SU-DHL-6 (cell line): Measurements from ENCODE around the gene PKD1L1.

Experiments
- H2AFZ ChIP-seq: fragments of 200-600 bp; sonication (generic); 2 replicates; pipeline ENCODE4 v1.6.1; 2014; ENCODE audit warnings: low read depth, mild to moderate bottlenecking, moderate library complexity, mixed read lengths, antibody characterized with exemption, low read length; ENCODE audit not compliant: severe bottlenecking
- H3F3A ChIP-seq: fragments of 200-600 bp; shearing (Covaris generic); 2 replicates; pipeline ENCODE4 v1.6.0; 2016; ENCODE audit warnings: antibody characterized with exemption, mild to moderate bottlenecking; ENCODE audit not compliant: insufficient read depth
- H3K27ac ChIP-seq: fragments of 200-600 bp; sonication (generic); 2 replicates; pipeline ENCODE4 v1.5.1; 2016; ENCODE audit warnings: low read depth, mild to moderate bottlenecking, low read length, moderate library complexity, mixed read lengths
- H3K27me3 ChIP-seq: fragments of 200-600 bp; sonication (generic), shearing (Covaris generic); 2 replicates; pipeline ENCODE4 v1.6.0; 2014; ENCODE audit warnings: mild to moderate bottlenecking, low read length
- H3K36me3 ChIP-seq: fragments of 200-600 bp; sonication (generic); 2 replicates; pipeline ENCODE4 v1.6.1; 2014; ENCODE audit warnings: mild to moderate bottlenecking, low read length, mixed read lengths
- H3K4me2 ChIP-seq: fragments of 300-600, 200-600 bp; shearing (Covaris generic), sonication (generic); 2 replicates; pipeline ENCODE4 v1.6.0; 2014; ENCODE audit warnings: low read length, low read depth, mild to moderate bottlenecking; ENCODE audit not compliant: poor library complexity, severe bottlenecking
- H3K4me3 ChIP-seq: fragments of 200-600 bp; sonication (generic); 2 replicates; pipeline ENCODE4 v1.5.1; 2014; ENCODE audit warnings: antibody characterized with exemption, low read length, mild to moderate bottlenecking, mixed read lengths; ENCODE audit not compliant: insufficient read depth, poor library complexity, severe bottlenecking
- H3K79me2 ChIP-seq: fragments of 200-600 bp; sonication (generic); 2 replicates; pipeline ENCODE4 v1.6.1; 2014; ENCODE audit warnings: mild to moderate bottlenecking, low read length, moderate library complexity; ENCODE audit not compliant: insufficient read depth
- H3K9ac ChIP-seq: fragments of 200-600 bp; sonication (generic); 2 replicates; pipeline ENCODE4 v1.7.0; 2014; ENCODE audit warnings: mild to moderate bottlenecking, low read length
- H3K9me2 ChIP-seq: fragments of 200-600 bp; sonication (generic); replicated peaks from 2 replicates; pipeline ENCODE4 v1.6.1; 2014; ENCODE audit warnings: low read length; ENCODE audit not compliant: insufficient read depth
- H3K9me3 ChIP-seq: fragments of 200-600 bp; sonication (generic); 2 replicates; pipeline ENCODE4 v1.6.1; 2014; ENCODE audit warnings: low read length, mixed read lengths; ENCODE audit not compliant: insufficient read depth
- H4K20me1 ChIP-seq: fragments of 200-600 bp; sonication (generic); 2 replicates; pipeline ENCODE4 v1.6.1; 2014; ENCODE audit warnings: low read depth, mild to moderate bottlenecking, antibody characterized with exemption, low read length, moderate library complexity, mixed read lengths
- CTCF ChIP-seq: fragments of 200-600 bp; sonication (generic); IDR thresholded peaks from one replicate; pipeline ENCODE4 v1.5.1; 2017; ENCODE audit warnings: antibody characterized with exemption, mild to moderate bottlenecking, low read length, moderate library complexity; ENCODE audit not compliant: insufficient read depth, poor library complexity, severe bottlenecking
- EZH2phosphoT487 ChIP-seq: fragments of 200-600 bp; sonication (generic), shearing (Covaris generic); conservative IDR thresholded peaks from 2 replicates; pipeline ENCODE4 v1.6.1; 2018; ENCODE audit warnings: mild to moderate bottlenecking, antibody characterized with exemption, low read length, moderate library complexity, mixed read lengths

The PKD1L1 gene

GRCh38 chr7:47967123-47967522, 18.9 kb upstream of the PKD1L1 start:
- Histone ChIP-seq H3K9me2 (no peaks in the 10 kb centered on the region), H3K27me3 (no peaks in the 10 kb centered on the region), H3K4me2 (no peak overlapping the region), H3K9me3 (no peaks in the 10 kb centered on the region), H3K27ac (no peak overlapping the region), H3K4me3 (no peak overlapping the region), H3K36me3 (peaks cover 38% of the 10 kb centered on the region), H3K79me2 (no peaks in the 10 kb centered on the region), H3F3A (peaks cover 13% of the 10 kb centered on the region; the same call in 1 of the 2 replicates), H2AFZ (no peak overlapping the region), H3K9ac (no peak overlapping the region), H4K20me1 (no peaks in the 10 kb centered on the region)
- no peak for TF ChIP-seq EZH2phosphoT487
- TF ChIP-seq CTCF = no peak

DNA sequence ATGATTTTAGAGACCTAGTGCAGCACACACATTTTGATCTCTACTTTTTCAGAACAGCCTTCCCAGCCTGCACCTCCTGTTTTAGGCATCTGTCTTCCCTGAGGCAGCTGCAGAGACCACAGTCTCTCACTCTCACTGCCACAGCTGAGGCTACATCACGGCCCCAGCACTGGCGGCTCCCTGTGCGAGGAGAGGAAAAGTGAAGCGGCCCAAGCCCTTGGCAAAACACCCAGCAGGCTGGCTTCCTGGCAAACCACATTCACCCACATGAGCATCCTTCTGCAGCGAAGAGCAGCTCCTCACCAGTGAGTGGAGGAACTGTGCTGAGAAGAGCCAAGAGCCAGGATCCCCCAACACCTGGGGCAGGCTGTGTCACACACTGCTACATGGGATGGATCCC, 17.2 kb upstream of the PKD1L1 start:
- no peak overlapping the region for H3K4me2 ChIP-seq
- H3F3A ChIP-seq = peaks cover 1% of the 10 kb centered on the region; the same call in 1 of the 2 replicates
- no peaks in the 10 kb centered on the region for H3K79me2 ChIP-seq
- peaks cover 43% of the 10 kb centered on the region for H3K36me3 ChIP-seq
- no peak overlapping the region for H3K9ac ChIP-seq
- no peaks in the 10 kb centered on the region for H4K20me1 ChIP-seq
- TF ChIP-seq EZH2phosphoT487 (no peak), CTCF (no peak)
- H3K4me3 ChIP-seq = no peak overlapping the region
- H3K27ac ChIP-seq = no peak overlapping the region
- no peaks in the 10 kb centered on the region for H3K9me3 ChIP-seq
- H3K9me2 ChIP-seq = no peaks in the 10 kb centered on the region
- H3K27me3 ChIP-seq = no peaks in the 10 kb centered on the region
- no peak overlapping the region for H2AFZ ChIP-seq

DNA sequence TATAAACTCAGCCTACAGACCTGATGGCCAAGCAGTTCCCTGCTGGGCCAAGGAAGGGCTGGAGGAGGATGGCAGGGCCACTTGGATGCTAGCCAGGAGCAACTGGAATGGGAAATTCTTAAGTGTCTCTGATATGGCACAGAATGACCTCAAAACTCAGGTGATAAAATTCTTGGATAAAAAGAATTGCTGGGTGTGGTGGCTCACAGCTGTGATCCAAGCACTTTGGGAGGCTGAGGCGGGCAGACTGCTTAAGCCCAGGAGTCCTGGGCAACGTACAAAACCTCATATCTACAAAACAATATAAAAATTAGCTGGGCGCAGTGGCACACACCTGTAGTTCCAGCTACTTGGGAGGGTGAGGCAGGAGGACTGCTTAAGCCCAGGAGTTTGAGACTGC, 14.0 kb upstream of the PKD1L1 start:
- H3K27me3 ChIP-seq = no peaks in the 10 kb centered on the region
- no peak for TF ChIP-seq CTCF
- TF ChIP-seq EZH2phosphoT487 = no peak
- no peak overlapping the region for H3K4me2 ChIP-seq
- H3K36me3 ChIP-seq = peaks cover 36% of the 10 kb centered on the region
- H3F3A ChIP-seq = no peaks in the 10 kb centered on the region
- no peaks in the 10 kb centered on the region for H3K79me2 ChIP-seq
- no peak overlapping the region for H3K27ac ChIP-seq
- no peak overlapping the region for H2AFZ ChIP-seq
- H3K4me3 ChIP-seq = no peak overlapping the region
- no peaks in the 10 kb centered on the region for H3K9me2 ChIP-seq
- H3K9ac ChIP-seq = no peak overlapping the region
- H4K20me1 ChIP-seq = no peaks in the 10 kb centered on the region
- no peaks in the 10 kb centered on the region for H3K9me3 ChIP-seq
